Hepatocyte (in vitro differentiated cells): ENCODE measurements around the gene FAM241B. TPM values are rescaled to one million over a fixed set of nuclear protein-coding genes. Genes with fewer than 3 reads are reported as not detected.

Experiments used
- DNase-seq: peaks from one replicate; pipeline ENCODE4 v3.0.0-alpha.2; 2016; ENCODE audit warnings: low spot score
- H2AFZ ChIP-seq: fragments of 200-600 bp; sonication (generic); 2 replicates; pipeline ENCODE4 v1.6.0; 2016; ENCODE audit warnings: antibody characterized with exemption, mild to moderate bottlenecking
- H3K27ac ChIP-seq: fragments of 200-600 bp; sonication (generic); 2 replicates; pipeline ENCODE4 v1.5.1; 2016; ENCODE audit warnings: mild to moderate bottlenecking
- H3K27me3 ChIP-seq: fragments of 200-600 bp; sonication (generic); 2 replicates; pipeline ENCODE4 v1.6.1; 2016
- H3K36me3 ChIP-seq: fragments of 200-600 bp; sonication (generic); replicated peaks from 2 replicates; pipeline ENCODE4 v1.5.1; 2016; ENCODE audit warnings: low read depth; ENCODE audit not compliant: insufficient read depth
- H3K4me1 ChIP-seq: fragments of 200-600 bp; sonication (generic); 2 replicates; pipeline ENCODE4 v1.5.1; 2016; ENCODE audit warnings: mild to moderate bottlenecking, moderate library complexity; ENCODE audit not compliant: insufficient read depth
- H3K4me2 ChIP-seq: fragments of 200-600 bp; sonication (generic); 2 replicates; pipeline ENCODE4 v1.6.0; 2016
- H3K4me3 ChIP-seq: fragments of 200-600 bp; sonication (generic); 2 replicates; pipeline ENCODE4 v1.5.1; 2016; ENCODE audit warnings: mild to moderate bottlenecking
- H3K79me2 ChIP-seq: fragments of 200-600 bp; sonication (generic); 2 replicates; pipeline ENCODE4 v1.6.0; 2017; ENCODE audit warnings: mild to moderate bottlenecking
- H3K9me2 ChIP-seq: fragments of 200-600 bp; sonication (generic); replicated peaks from 2 replicates; pipeline ENCODE4 v1.6.0; 2017; ENCODE audit warnings: mild to moderate bottlenecking; ENCODE audit not compliant: insufficient read depth
- H3K9me3 ChIP-seq: fragments of 200-600 bp; sonication (generic); 2 replicates; pipeline ENCODE4 v1.5.1; 2016; ENCODE audit warnings: low read depth, mild to moderate bottlenecking
- H4K20me1 ChIP-seq: fragments of 200-600 bp; sonication (generic); 2 replicates; pipeline ENCODE4 v1.6.0; 2016; ENCODE audit warnings: mild to moderate bottlenecking; ENCODE audit not compliant: insufficient read depth, poor library complexity, severe bottlenecking
- EZH2 ChIP-seq: fragments of 200-600 bp; sonication (generic); IDR thresholded peaks from 2 replicates; pipeline ENCODE4 v1.6.1; 2016; ENCODE audit warnings: antibody characterized with exemption, mild to moderate bottlenecking, borderline replicate concordance
- EZH2phosphoT487 ChIP-seq: fragments of 200-600 bp; sonication (generic); IDR thresholded peaks from one replicate; pipeline ENCODE4 v1.6.1; 2018; ENCODE audit warnings: antibody characterized with exemption, mild to moderate bottlenecking, low read depth, moderate library complexity; ENCODE audit not compliant: unreplicated experiment, severe bottlenecking
- WGBS: methylation state at CpG from one replicate; pipeline ENCODE4 v1.1.6; 2016; ENCODE audit warnings: low lambda C conversion rate; ENCODE audit errors: missing lambda C conversion rate; 5-methylcytosine and 5-hydroxymethylcytosine counted together
- polyA plus RNA-seq: library from polyadenylated mRNA; unstranded; fragments of >200 nt; fragmentation: Nextera tagmentation; extraction: Ambion mirVana; gene quantifications from 2 replicates; pipeline ENCODE4 v1.2.1, GENCODE V29; 2016
- total RNA-seq: library from RNA; depleted of rRNA; stranded (reverse); fragments of >200 nt; gene quantifications from 2 replicates; pipeline ENCODE4 v1.2.3, GENCODE V29; 2014
- TF ChIP-seq, protein P1 (sequence below): fragments of 200-600 bp; sonication (generic); IDR thresholded peaks from 2 replicates; pipeline ENCODE4 v1.5.1; 2016; ENCODE audit warnings: antibody characterized with exemption, mild to moderate bottlenecking; ENCODE audit not compliant: poor library complexity

Gene FAM241B
- total and polyA plus RNA-seq, 2 experiments from 2014 or later = 3.7 to 13.7 TPM

DNA sequence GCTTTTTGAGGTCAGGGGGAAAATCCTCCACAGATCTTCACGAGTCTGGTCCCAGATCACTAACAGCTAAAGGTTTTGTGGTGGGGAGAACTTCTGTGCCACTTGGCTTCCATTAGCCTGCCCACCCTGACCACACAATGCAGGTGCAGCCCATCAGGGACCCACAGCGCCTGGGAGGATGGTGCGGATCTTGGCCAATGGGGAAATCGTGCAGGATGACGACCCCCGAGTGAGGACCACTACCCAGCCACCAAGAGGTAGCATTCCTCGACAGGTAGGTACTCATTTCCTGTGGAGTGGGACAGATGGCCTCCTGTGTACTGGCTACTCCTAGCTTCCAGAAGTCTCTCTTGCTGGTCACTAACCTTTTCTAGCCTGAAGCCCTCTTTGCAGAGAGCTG, 1.5 kb downstream of the FAM241B start:
- Histone ChIP-seq H3K4me1 (no peaks in the 10 kb centered on the region), H3K27me3 (no peaks in the 10 kb centered on the region), H3K36me3 (no peaks in the 10 kb centered on the region), H3K9me3 (no peaks in the 10 kb centered on the region), H3K27ac (no peak overlapping the region), H4K20me1 (no peaks in the 10 kb centered on the region), H2AFZ (no peak overlapping the region), H3K4me3 (no peak overlapping the region), H3K4me2 (no peak overlapping the region), H3K9me2 (no peaks in the 10 kb centered on the region), H3K79me2 (no peaks in the 10 kb centered on the region)
- no peak for DNase-seq
- 95% methylated on average over 7 of the region's 7 CpGs for WGBS
- TF ChIP-seq, protein P1, sequence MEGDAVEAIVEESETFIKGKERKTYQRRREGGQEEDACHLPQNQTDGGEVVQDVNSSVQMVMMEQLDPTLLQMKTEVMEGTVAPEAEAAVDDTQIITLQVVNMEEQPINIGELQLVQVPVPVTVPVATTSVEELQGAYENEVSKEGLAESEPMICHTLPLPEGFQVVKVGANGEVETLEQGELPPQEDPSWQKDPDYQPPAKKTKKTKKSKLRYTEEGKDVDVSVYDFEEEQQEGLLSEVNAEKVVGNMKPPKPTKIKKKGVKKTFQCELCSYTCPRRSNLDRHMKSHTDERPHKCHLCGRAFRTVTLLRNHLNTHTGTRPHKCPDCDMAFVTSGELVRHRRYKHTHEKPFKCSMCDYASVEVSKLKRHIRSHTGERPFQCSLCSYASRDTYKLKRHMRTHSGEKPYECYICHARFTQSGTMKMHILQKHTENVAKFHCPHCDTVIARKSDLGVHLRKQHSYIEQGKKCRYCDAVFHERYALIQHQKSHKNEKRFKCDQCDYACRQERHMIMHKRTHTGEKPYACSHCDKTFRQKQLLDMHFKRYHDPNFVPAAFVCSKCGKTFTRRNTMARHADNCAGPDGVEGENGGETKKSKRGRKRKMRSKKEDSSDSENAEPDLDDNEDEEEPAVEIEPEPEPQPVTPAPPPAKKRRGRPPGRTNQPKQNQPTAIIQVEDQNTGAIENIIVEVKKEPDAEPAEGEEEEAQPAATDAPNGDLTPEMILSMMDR = no peak
- TF ChIP-seq EZH2phosphoT487 (no peak), EZH2 (no peak)

DNA sequence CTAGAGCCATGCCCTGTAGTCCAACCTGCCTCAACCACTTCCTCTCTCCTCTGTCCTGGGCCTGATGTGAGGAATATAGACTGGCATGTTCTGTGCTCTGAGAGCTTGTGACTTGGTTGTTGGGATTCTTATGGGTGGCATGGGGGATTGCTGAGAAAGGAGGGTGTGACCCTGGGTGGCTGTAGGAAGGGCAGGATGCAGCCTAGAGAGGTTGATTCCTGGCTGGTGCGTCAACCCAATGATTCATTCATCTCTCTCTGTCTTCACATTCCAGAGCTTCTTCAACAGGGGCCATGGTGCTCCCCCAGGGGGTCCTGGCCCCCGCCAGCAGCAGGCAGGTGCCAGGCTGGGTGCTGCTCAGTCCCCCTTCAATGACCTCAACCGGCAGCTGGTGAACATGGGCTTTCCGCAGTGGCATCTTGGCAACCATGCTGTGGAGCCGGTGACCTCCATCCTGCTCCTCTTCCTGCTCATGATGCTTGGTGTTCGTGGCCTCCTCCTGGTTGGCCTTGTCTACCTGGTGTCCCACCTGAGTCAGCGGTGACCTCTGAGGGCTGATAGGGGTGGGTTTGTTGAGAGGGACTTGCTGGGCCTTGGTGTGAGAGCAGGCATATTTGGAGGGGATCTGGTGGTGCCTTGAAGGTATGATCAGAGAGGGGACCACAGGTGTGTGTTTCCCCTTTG, 2.6 kb downstream of the FAM241B start:
- no peaks in the 10 kb centered on the region for H3K36me3 ChIP-seq
- no peak overlapping the region for H2AFZ ChIP-seq
- H3K9me3 ChIP-seq = no peaks in the 10 kb centered on the region
- no peak overlapping the region for H3K4me2 ChIP-seq
- H3K9me2 ChIP-seq = no peaks in the 10 kb centered on the region
- no peak overlapping the region for H3K27ac ChIP-seq
- no peak overlapping the region for H3K4me3 ChIP-seq
- 80% methylated on average over 7 of the region's 7 CpGs for WGBS
- no peak for DNase-seq
- H3K79me2 ChIP-seq = no peaks in the 10 kb centered on the region
- H3K27me3 ChIP-seq = no peaks in the 10 kb centered on the region
- no peak for TF ChIP-seq EZH2phosphoT487
- TF ChIP-seq, protein P1 = no peak
- TF ChIP-seq EZH2 = no peak
- H3K4me1 ChIP-seq = no peaks in the 10 kb centered on the region
- no peaks in the 10 kb centered on the region for H4K20me1 ChIP-seq

DNA sequence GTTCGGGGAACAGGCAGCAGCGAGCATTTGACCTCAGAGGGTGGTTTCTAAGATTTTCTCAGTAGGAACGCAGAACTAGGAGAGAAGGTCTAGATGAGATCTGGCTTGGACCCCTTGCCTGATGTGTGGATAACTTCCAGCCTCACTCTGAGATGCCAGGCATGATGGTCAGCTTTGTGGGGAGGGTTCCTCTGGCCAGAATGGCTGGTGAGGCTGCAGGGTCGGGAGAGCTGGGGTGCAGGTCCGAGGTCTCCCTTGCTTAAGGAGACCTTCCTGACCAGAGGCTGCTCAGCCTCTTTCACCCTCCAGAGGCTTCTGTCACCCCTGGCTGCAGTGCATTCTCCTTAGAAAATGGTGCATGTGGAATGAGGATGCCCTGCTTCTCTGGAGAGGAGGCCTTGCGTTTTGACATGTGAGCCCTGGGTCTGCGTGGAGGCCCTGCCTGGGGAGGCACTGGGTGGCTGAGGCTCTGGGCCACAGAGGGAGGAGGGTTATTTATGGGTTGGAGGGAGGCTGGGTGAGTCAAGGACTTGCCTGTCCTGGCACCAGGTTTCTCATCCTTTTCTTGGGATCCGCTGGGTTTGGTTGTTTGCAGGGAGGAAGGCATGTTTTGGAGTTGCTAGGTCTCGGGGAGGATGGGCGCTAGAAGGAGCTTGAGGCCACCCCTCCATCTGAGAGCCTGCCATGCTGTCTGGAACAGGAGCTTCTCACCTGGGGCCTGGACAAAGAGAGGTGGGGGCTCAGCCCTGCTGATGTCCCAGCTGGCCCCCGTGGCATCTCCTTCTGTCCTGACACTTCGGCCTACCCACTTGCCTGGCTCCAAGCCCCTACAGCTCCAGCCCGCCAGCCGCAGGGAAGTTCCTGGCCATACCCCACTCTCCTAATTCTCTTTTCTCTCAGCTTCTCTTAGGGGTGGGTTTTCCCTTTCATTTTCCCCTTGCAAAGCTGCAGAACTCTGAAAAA, 3.9 kb downstream of the FAM241B start:
- Histone ChIP-seq H3K79me2 (no peaks in the 10 kb centered on the region), H3K9me2 (no peaks in the 10 kb centered on the region), H3K4me3 (no peak overlapping the region), H4K20me1 (no peaks in the 10 kb centered on the region), H3K36me3 (no peaks in the 10 kb centered on the region), H3K9me3 (no peaks in the 10 kb centered on the region), H3K4me2 (no peak overlapping the region), H3K27me3 (no peaks in the 10 kb centered on the region), H3K4me1 (no peaks in the 10 kb centered on the region), H2AFZ (no peak overlapping the region), H3K27ac (no peak overlapping the region)
- no peak for DNase-seq
- TF ChIP-seq, protein P1 = no peak
- no peak for TF ChIP-seq EZH2phosphoT487
- TF ChIP-seq EZH2 = no peak
- WGBS = 94% methylated on average over 14 of the region's 14 CpGs
